Nephron (organoid): Measurements from ENCODE around the gene MED14.

Experiments used
- H3K27ac Mint-ChIP-seq, 3 experiments: 2 replicates each; pipeline ENCODE4 v1.8.0; 2020; ENCODE audit warnings: mixed read lengths in 3 of 3, mild to moderate bottlenecking in 2 of 3, moderate library complexity in 1 of 3
- H3K27me3 Mint-ChIP-seq: 2 replicates; pipeline ENCODE4 v1.8.0; 2021; ENCODE audit warnings: low read depth, mild to moderate bottlenecking, moderate library complexity, mixed read lengths
- H3K36me3 Mint-ChIP-seq: 2 replicates; pipeline ENCODE4 v1.8.0; 2020; ENCODE audit warnings: low read depth, mixed read lengths
- H3K4me1 Mint-ChIP-seq: 2 replicates; pipeline ENCODE4 v1.8.0; 2020; ENCODE audit warnings: mixed read lengths
- H3K4me3 Mint-ChIP-seq, 3 experiments: 2 replicates each; pipeline ENCODE4 v1.8.0; 2020; ENCODE audit warnings: mild to moderate bottlenecking in 3 of 3, mixed read lengths in 3 of 3, moderate library complexity in 2 of 3
- H3K9me3 Mint-ChIP-seq: 2 replicates; pipeline ENCODE4 v1.8.0; 2020; ENCODE audit warnings: mixed read lengths
- TF ChIP-seq, protein P1 (sequence below), 3 experiments: fragments of 200-600 bp; sonication (generic); IDR thresholded peaks; one replicate each; pipeline ENCODE4 v1.5.0; 2021; ENCODE audit warnings: antibody characterized with exemption in 3 of 3; ENCODE audit not compliant: unreplicated experiment in 3 of 3

The MED14 gene

DNA sequence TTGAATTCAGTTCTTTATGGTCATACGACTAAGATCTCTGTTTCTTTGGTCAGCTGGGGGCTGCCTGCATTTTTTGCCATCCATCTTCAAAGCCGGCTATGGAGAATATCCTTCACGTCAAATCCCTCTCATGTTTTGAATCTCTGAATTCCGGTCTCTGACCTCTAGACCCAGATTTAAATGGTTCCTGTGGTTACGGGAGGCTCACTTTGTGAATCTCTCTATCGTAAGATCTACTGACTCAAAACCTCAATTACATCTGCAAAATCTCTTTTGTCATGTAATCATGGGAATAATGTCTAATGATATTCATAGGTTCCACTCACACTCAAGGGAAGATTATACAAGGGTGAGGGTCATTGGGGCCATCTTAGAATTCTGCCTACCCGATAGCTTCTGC is 117.8 kb downstream of the MED14 start:
- Mint-ChIP-seq H3K4me3 (no peak overlapping the region), H3K27ac (no peak overlapping the region), H3K4me1 (no peaks in the 10 kb centered on the region), H3K9me3 (no peaks in the 10 kb centered on the region), H3K27me3 (no peaks in the 10 kb centered on the region), H3K36me3 (no peaks in the 10 kb centered on the region)
- TF ChIP-seq, protein P1, sequence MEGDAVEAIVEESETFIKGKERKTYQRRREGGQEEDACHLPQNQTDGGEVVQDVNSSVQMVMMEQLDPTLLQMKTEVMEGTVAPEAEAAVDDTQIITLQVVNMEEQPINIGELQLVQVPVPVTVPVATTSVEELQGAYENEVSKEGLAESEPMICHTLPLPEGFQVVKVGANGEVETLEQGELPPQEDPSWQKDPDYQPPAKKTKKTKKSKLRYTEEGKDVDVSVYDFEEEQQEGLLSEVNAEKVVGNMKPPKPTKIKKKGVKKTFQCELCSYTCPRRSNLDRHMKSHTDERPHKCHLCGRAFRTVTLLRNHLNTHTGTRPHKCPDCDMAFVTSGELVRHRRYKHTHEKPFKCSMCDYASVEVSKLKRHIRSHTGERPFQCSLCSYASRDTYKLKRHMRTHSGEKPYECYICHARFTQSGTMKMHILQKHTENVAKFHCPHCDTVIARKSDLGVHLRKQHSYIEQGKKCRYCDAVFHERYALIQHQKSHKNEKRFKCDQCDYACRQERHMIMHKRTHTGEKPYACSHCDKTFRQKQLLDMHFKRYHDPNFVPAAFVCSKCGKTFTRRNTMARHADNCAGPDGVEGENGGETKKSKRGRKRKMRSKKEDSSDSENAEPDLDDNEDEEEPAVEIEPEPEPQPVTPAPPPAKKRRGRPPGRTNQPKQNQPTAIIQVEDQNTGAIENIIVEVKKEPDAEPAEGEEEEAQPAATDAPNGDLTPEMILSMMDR (IDR thresholded peaks at IDR 0.05; ENCODE audit: unreplicated experiment in 3 of 3), result no peak

DNA sequence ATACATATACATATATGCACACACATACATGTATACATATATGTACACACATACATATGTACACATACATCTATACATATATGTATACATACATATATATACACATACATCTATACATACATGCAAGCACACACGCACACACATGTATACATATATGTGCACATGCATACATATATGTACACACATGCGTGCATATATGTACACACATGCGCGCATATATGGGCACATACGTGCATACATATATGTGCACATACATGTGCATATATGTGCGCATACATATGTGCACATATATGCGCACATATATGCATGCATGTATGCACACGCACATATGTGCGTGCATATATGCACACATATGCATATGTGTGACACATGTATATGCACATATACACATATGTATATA is 119.4 kb downstream of the MED14 start:
- Mint-ChIP-seq H3K4me3 (no peak overlapping the region), H3K36me3 (no peaks in the 10 kb centered on the region), H3K27me3 (no peaks in the 10 kb centered on the region)

DNA sequence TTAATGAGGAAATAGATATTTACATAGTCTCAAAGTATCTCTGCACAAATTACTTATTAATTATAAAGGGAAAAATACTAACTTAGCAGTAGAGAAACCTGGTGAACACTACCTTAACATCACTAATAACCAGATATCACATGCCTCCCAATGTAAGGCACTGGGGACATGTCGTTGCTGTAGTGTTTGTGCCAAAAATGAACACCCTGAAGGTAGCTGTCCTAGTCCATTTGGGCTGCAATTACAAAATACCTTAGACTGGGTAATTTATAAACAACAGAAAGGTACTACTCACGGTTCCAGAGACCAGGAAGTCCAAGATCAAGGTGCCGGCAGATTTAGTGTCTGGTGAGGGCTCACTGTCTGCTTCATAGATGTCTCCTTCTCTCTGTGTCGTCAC is 122.8 kb downstream of the MED14 start:
- H3K27ac Mint-ChIP-seq, result no peak overlapping the region
- H3K9me3 Mint-ChIP-seq, result no peaks in the 10 kb centered on the region
- TF ChIP-seq, protein P1 (IDR thresholded peaks at IDR 0.05; ENCODE audit: unreplicated experiment in 3 of 3), result no peak
- no peak overlapping the region for H3K4me3 Mint-ChIP-seq
- H3K4me1 Mint-ChIP-seq, result no peaks in the 10 kb centered on the region
- H3K36me3 Mint-ChIP-seq, result no peaks in the 10 kb centered on the region
- no peaks in the 10 kb centered on the region for H3K27me3 Mint-ChIP-seq

More for the DNA sequence above, 119.4 kb downstream of the MED14 start:
- no peaks in the 10 kb centered on the region for H3K9me3 Mint-ChIP-seq
- no peaks in the 10 kb centered on the region for H3K4me1 Mint-ChIP-seq
- TF ChIP-seq, protein P1 (IDR thresholded peaks at IDR 0.05; ENCODE audit: unreplicated experiment in 3 of 3), result no peak
- no peak overlapping the region for H3K27ac Mint-ChIP-seq

DNA sequence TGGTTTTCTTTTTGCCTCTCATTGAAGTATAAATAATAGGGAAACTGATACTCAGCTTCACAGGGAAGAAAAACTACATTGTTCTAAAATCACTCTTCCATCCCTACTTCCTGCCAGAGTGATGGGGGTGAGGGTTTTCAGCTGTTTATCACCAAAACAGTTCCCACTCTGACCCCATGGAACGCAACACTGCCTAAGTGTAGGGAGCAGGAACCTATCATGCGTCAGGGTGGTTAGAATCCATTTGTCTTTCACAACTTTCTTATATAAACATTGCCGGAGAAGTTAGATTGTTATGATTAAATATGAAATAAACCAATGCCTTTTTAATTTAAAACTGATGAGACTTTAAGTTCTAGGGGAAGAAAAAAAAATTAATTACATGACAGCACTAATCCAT is 128.0 kb downstream of the MED14 start:
- no peaks in the 10 kb centered on the region for H3K27me3 Mint-ChIP-seq

DNA sequence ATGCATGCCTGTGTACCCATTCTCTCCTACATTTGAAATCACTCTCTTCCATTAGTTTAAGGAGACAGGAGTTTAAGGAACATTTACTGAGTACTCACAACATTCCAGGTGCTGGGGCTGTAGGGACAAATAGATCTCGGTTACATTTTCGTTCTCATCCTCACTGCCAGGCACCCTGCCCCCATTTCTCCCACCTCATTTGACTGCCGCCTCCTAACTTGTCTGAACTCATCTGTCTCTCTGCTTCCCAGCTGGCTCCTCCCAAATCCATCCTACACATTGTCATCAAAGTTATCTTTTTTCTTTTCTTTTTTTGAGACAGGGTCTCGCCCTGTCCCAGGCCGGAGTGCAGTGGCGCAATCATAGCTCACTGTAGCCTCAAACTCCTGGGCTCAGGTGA is 131.9 kb downstream of the MED14 start:
- no peak overlapping the region for H3K27ac Mint-ChIP-seq
- H3K9me3 Mint-ChIP-seq, result no peaks in the 10 kb centered on the region
- peaks cover 35% of the 10 kb centered on the region for H3K36me3 Mint-ChIP-seq
- H3K27me3 Mint-ChIP-seq, result no peaks in the 10 kb centered on the region
- H3K4me1 Mint-ChIP-seq, result no peaks in the 10 kb centered on the region
- H3K4me3 Mint-ChIP-seq, result no peak overlapping the region
- TF ChIP-seq, protein P1 (IDR thresholded peaks at IDR 0.05; ENCODE audit: unreplicated experiment in 3 of 3), result no peak

More for the DNA sequence above, 128.0 kb downstream of the MED14 start:
- H3K27ac Mint-ChIP-seq, result no peak overlapping the region
- H3K36me3 Mint-ChIP-seq, result peaks cover 7% of the 10 kb centered on the region
- H3K9me3 Mint-ChIP-seq, result no peaks in the 10 kb centered on the region
- H3K4me3 Mint-ChIP-seq, result no peak overlapping the region
- TF ChIP-seq, protein P1 (IDR thresholded peaks at IDR 0.05; ENCODE audit: unreplicated experiment in 3 of 3), result no peak
- H3K4me1 Mint-ChIP-seq, result no peaks in the 10 kb centered on the region
